Astrocyte (in vitro differentiated cells and primary cell): ENCODE data around the gene PRG2. TPM values are rescaled to one million over a fixed set of nuclear protein-coding genes. Genes with fewer than 3 reads are reported as not detected.

ENCODE experiments used
- DNase-seq: peaks from one replicate; pipeline ENCODE4 v3.0.0-alpha.2; 2010; ENCODE audit warnings: low read depth
- FAIRE-seq: peaks from 2 replicates; lab custom pipeline; 2011; peaks lifted over from hg19 to GRCh38; lab: Jason Lieb, UNC
- H2AFZ ChIP-seq: 2 replicates; pipeline ENCODE4 v1.6.0; 2012; ENCODE audit warnings: low read depth, low read length, inconsistent platforms
- H3K27ac ChIP-seq: 2 replicates; pipeline ENCODE4 v1.5.1; 2011; ENCODE audit warnings: low read depth, low read length, inconsistent platforms
- H3K27me3 ChIP-seq: 2 replicates; pipeline ENCODE4 v1.6.0; 2011; ENCODE audit warnings: low read length, inconsistent platforms; ENCODE audit not compliant: insufficient read depth
- H3K36me3 ChIP-seq: 2 replicates; pipeline ENCODE4 v1.5.1; 2011; ENCODE audit warnings: low read length, inconsistent platforms; ENCODE audit not compliant: insufficient read depth
- H3K4me1 ChIP-seq: 2 replicates; pipeline ENCODE4 v1.5.1; 2011; ENCODE audit warnings: low read length, inconsistent platforms; ENCODE audit not compliant: insufficient read depth
- H3K4me2 ChIP-seq: 2 replicates; pipeline ENCODE4 v1.6.0; 2012; ENCODE audit warnings: low read length, inconsistent platforms
- H3K4me3 ChIP-seq: 2 replicates; pipeline ENCODE4 v1.5.1; 2011; ENCODE audit warnings: low read depth, mild to moderate bottlenecking, low read length, inconsistent platforms; ENCODE audit not compliant: insufficient read depth
- H3K79me2 ChIP-seq: 2 replicates; pipeline ENCODE4 v1.6.0; 2012; ENCODE audit warnings: mild to moderate bottlenecking, low read length, inconsistent platforms; ENCODE audit not compliant: insufficient read depth
- H3K9ac ChIP-seq: 2 replicates; pipeline ENCODE4 v1.6.0; 2012; ENCODE audit warnings: mild to moderate bottlenecking, low read length, inconsistent platforms
- H3K9me3 ChIP-seq: 2 replicates; pipeline ENCODE4 v1.5.1; 2012; ENCODE audit warnings: low read depth, mild to moderate bottlenecking, low read length, inconsistent platforms; ENCODE audit not compliant: insufficient read depth
- H4K20me1 ChIP-seq: 2 replicates; pipeline ENCODE4 v1.6.0; 2012; ENCODE audit warnings: low read length, inconsistent platforms; ENCODE audit not compliant: insufficient read depth
- H3K27ac Mint-ChIP-seq: one replicate; pipeline ENCODE4 v1.8.0; 2021; ENCODE audit warnings: mild to moderate bottlenecking, mixed read lengths; ENCODE audit not compliant: unreplicated experiment
- H3K27me3 Mint-ChIP-seq: one replicate; pipeline ENCODE4 v1.8.0; 2021; ENCODE audit warnings: low read depth, mixed read lengths; ENCODE audit not compliant: unreplicated experiment
- H3K36me3 Mint-ChIP-seq: one replicate; pipeline ENCODE4 v1.8.0; 2021; ENCODE audit warnings: low read depth, mixed read lengths; ENCODE audit not compliant: unreplicated experiment
- H3K4me1 Mint-ChIP-seq: one replicate; pipeline ENCODE4 v1.8.0; 2021; ENCODE audit warnings: low read depth, mixed read lengths; ENCODE audit not compliant: unreplicated experiment
- H3K4me3 Mint-ChIP-seq: one replicate; pipeline ENCODE4 v1.8.0; 2021; ENCODE audit warnings: mild to moderate bottlenecking, moderate library complexity, mixed read lengths; ENCODE audit not compliant: unreplicated experiment
- H3K9me3 Mint-ChIP-seq: one replicate; pipeline ENCODE4 v1.8.0; 2021; ENCODE audit warnings: mild to moderate bottlenecking, mixed read lengths; ENCODE audit not compliant: unreplicated experiment
- EZH2 ChIP-seq: IDR thresholded peaks from 2 replicates; pipeline ENCODE4 v1.6.1; 2012; ENCODE audit warnings: mild to moderate bottlenecking, low read length, inconsistent platforms; ENCODE audit not compliant: insufficient read depth
- total RNA-seq: library from RNA; stranded (reverse); gene quantifications from 2 replicates; pipeline ENCODE4 v1.2.1, GENCODE V29; 2021
- TF ChIP-seq, protein P1 (sequence below): IDR thresholded peaks from 2 replicates; pipeline ENCODE4 v1.5.1; 2011; ENCODE audit warnings: low read depth, mild to moderate bottlenecking, inconsistent platforms, low read length, moderate library complexity; ENCODE audit not compliant: insufficient read depth

The PRG2 gene
- total RNA-seq, 1 donor from 2014 or later: not detected

GRCh38 chr11:57410287-57410686 is 19.8 kb upstream of the PRG2 start:
- H3K27me3 ChIP-seq: no peaks in the 10 kb centered on the region
- no peaks in the 10 kb centered on the region for H3K79me2 ChIP-seq
- no peak overlapping the region for H3K27ac ChIP-seq
- DNase-seq: peak; percentile 88
- H2AFZ ChIP-seq: no peak overlapping the region
- FAIRE-seq: no peak
- Mint-ChIP-seq H3K36me3 (peaks cover 26% of the 10 kb centered on the region), H3K27ac (no peak overlapping the region), H3K27me3 (no peaks in the 10 kb centered on the region), H3K4me1 (peaks cover 24% of the 10 kb centered on the region), H3K9me3 (no peaks in the 10 kb centered on the region), H3K4me3 (no peak overlapping the region)
- no peaks in the 10 kb centered on the region for H3K4me1 ChIP-seq
- no peaks in the 10 kb centered on the region for H4K20me1 ChIP-seq
- no peak overlapping the region for H3K4me3 ChIP-seq
- H3K9me3 ChIP-seq: no peaks in the 10 kb centered on the region
- no peak overlapping the region for H3K4me2 ChIP-seq
- no peak overlapping the region for H3K9ac ChIP-seq
- TF ChIP-seq, protein P1, sequence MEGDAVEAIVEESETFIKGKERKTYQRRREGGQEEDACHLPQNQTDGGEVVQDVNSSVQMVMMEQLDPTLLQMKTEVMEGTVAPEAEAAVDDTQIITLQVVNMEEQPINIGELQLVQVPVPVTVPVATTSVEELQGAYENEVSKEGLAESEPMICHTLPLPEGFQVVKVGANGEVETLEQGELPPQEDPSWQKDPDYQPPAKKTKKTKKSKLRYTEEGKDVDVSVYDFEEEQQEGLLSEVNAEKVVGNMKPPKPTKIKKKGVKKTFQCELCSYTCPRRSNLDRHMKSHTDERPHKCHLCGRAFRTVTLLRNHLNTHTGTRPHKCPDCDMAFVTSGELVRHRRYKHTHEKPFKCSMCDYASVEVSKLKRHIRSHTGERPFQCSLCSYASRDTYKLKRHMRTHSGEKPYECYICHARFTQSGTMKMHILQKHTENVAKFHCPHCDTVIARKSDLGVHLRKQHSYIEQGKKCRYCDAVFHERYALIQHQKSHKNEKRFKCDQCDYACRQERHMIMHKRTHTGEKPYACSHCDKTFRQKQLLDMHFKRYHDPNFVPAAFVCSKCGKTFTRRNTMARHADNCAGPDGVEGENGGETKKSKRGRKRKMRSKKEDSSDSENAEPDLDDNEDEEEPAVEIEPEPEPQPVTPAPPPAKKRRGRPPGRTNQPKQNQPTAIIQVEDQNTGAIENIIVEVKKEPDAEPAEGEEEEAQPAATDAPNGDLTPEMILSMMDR: no peak
- TF ChIP-seq EZH2: no peak
- H3K36me3 ChIP-seq: peaks cover 10% of the 10 kb centered on the region

DNA sequence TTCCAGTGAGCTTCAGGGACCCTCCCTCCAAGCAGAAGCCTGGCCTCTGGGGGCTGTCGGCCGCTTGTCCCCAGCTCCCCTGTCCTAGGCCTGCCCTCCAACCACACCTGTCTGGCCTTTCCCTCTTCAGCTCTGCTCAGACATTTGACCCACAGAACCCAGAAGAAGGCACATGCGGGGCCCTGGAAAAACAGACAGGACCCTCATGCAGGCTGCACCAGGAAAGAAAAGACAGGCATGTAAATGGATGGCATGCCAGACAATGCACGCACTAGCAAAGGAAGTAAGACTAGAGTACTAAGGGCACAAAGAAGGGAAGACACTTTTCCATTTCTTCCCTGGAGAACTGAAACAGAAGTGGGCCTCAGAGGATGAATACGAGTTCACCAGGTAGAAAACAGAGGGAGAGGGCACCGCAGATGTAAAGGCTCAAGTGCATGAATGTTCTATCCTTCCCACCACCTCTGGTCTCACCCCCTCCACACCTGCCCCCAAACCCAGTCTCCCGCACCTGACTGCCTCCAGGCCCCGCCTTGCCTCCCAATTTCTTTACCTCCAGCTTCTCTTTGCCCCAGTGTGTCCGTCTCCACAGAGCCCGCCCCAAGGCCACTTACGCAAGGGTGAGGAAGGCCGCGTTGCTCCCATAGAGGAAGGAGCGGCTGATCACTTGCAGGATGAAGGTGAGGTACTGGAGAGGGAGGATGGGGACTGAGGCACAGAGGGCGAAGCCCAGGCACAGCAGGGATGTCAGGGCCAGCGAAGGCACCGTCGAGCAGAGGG is 19.1 kb upstream of the PRG2 start:
- Histone ChIP-seq H3K4me1 (no peaks in the 10 kb centered on the region), H4K20me1 (no peaks in the 10 kb centered on the region), H3K36me3 (peaks cover 10% of the 10 kb centered on the region), H3K27ac (no peak overlapping the region), H3K9ac (no peak overlapping the region), H3K4me2 (no peak overlapping the region), H3K27me3 (no peaks in the 10 kb centered on the region), H2AFZ (no peak overlapping the region), H3K4me3 (no peak overlapping the region), H3K9me3 (no peaks in the 10 kb centered on the region), H3K79me2 (no peaks in the 10 kb centered on the region)
- Mint-ChIP-seq H3K9me3 (no peaks in the 10 kb centered on the region), H3K27me3 (no peaks in the 10 kb centered on the region), H3K36me3 (peaks cover 21% of the 10 kb centered on the region), H3K4me1 (peaks cover 26% of the 10 kb centered on the region), H3K27ac (no peak overlapping the region), H3K4me3 (no peak overlapping the region)
- TF ChIP-seq, protein P1: no peak
- no peak for TF ChIP-seq EZH2
- FAIRE-seq (no peak), DNase-seq (no peak)

GRCh38 chr11:57408771-57409170 is 18.3 kb upstream of the PRG2 start:
- Mint-ChIP-seq H3K4me1 (peaks cover 26% of the 10 kb centered on the region), H3K36me3 (peaks cover 17% of the 10 kb centered on the region), H3K27ac (no peak overlapping the region), H3K4me3 (no peak overlapping the region), H3K27me3 (peaks cover 1% of the 10 kb centered on the region), H3K9me3 (no peaks in the 10 kb centered on the region)
- no peak overlapping the region for H3K4me2 ChIP-seq
- no peak overlapping the region for H3K4me3 ChIP-seq
- no peaks in the 10 kb centered on the region for H3K9me3 ChIP-seq
- H3K9ac ChIP-seq: no peak overlapping the region
- FAIRE-seq (no peak), DNase-seq (no peak)
- H3K27ac ChIP-seq: no peak overlapping the region
- peaks cover 10% of the 10 kb centered on the region for H3K36me3 ChIP-seq
- no peaks in the 10 kb centered on the region for H3K79me2 ChIP-seq
- H2AFZ ChIP-seq: no peak overlapping the region
- H4K20me1 ChIP-seq: no peaks in the 10 kb centered on the region
- H3K4me1 ChIP-seq: no peaks in the 10 kb centered on the region
- H3K27me3 ChIP-seq: no peaks in the 10 kb centered on the region
- TF ChIP-seq, protein P1: no peak
- no peak for TF ChIP-seq EZH2
